GM04503 (cell line): ENCODE data around the gene ACSL1.
A peak's percentile ranks its signal among the peaks of the same experiment; 100 is the strongest.

ENCODE experiments used
- DNase-seq: peaks from one replicate; pipeline ENCODE4 v3.0.0-alpha.2; 2012; ENCODE audit warnings: low read depth

The ACSL1 gene

GRCh38 chr4:184810720-184811119 is 15.0 kb downstream of the ACSL1 start:
- DNase-seq = no peak

- DNase-seq = no peak
These were observed 17.1 kb downstream of the ACSL1 start for GRCh38 chr4:184808713-184809050.

GRCh38 chr4:184807797-184808712 is 17.7 kb downstream of the ACSL1 start:
- DNase-seq = no peak

DNA sequence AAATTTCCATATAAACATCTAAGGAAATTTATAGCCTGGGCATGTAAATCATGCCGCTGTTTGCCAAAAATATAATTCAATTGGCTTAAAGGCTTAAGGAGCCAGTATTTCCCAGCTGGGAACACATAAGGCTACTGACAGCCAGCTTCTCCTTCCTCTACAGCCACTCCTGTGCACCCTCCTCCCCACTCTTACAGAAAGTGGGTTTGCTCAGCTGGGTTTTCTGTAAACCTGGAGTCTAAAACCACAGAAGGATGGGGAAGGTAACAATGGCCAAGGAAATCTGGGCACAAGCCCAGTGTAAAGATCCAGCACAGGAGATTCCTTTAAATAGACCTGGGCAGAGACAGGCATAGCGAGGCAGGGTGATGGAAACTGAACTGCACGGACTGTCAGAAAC is 18.5 kb downstream of the ACSL1 start:
- DNase-seq = no peak

- DNase-seq = no peak
These were observed 19.1 kb downstream of the ACSL1 start for GRCh38 chr4:184806711-184807110.

- DNase-seq = no peak
These were observed 19.6 kb downstream of the ACSL1 start for GRCh38 chr4:184806229-184806550.

DNA sequence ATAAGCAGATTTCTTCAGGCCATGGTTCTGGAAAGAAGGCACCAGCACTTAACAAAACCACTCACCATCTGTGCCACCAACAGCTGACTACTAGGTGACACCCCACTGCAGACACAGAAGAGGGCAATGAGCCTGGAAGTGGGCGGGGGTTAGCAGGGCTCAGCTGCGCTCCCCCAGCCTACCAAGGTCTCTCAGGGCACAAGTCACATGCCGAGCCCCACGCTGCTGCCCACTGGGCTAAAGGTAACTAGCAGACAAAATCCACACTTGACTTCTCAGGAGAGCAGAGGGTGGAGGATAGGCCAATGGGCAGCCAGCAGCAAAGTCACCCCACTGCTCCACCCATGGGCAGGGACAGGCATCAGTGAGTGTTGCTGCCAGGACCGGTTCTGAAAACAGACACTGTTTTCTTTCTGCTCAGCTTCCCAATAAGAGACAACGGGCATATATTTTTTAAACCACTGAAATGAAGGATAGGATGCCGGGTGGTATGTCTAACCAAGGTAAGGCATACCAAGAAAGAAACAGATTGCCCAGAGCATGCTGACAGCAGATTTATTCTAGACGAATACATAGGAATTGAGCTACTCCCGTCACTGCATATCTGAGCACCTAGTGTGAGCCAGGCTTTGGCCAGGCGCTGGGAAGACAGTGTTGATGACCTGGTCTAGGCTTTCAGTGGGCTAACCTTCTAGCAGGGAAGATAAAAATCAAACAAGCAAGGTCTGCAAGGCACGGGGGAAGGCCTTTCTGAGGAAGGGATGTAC is 20.1 kb downstream of the ACSL1 start:
- DNase-seq = no peak

- no peak for DNase-seq
These were observed 21.1 kb downstream of the ACSL1 start for GRCh38 chr4:184804621-184805020.

DNA sequence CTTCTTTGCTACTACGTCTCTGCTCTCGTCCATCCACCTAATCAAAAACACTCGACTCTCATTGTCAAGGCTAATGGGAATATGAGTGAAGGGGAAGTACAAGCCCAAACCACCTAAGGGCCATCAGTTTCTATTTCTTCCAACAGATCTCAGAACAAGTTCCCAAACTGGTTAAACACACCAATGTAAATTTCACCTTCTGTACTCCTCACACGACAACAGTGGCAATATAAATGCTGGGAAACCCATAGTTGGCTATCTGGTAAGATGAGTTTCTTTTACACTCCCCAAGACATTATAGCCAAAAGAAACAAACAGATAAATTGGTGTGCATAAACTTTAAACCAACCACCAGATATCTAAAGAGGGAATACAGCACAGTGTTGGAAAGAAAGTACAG is 21.9 kb downstream of the ACSL1 start:
- DNase-seq = no peak

- DNase-seq = no peak
These were observed 22.6 kb downstream of the ACSL1 start for GRCh38 chr4:184803133-184803532.

DNA sequence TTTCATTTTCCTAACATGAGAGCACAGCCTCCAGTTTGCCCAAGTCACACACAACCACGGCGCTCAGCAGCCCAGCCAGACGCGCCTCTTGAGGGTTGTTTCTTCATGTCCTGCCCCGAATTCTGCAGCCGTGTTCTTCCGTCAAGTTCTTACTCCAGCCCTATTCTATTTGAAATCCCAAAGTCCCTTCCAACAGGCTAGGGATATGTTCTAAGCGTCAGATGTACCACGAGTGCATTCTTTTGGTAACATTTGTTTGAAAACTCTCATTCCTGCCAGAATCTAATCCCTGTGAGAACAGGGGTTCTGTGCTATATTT is 23.1 kb downstream of the ACSL1 start:
- DNase-seq = no peak

DNA sequence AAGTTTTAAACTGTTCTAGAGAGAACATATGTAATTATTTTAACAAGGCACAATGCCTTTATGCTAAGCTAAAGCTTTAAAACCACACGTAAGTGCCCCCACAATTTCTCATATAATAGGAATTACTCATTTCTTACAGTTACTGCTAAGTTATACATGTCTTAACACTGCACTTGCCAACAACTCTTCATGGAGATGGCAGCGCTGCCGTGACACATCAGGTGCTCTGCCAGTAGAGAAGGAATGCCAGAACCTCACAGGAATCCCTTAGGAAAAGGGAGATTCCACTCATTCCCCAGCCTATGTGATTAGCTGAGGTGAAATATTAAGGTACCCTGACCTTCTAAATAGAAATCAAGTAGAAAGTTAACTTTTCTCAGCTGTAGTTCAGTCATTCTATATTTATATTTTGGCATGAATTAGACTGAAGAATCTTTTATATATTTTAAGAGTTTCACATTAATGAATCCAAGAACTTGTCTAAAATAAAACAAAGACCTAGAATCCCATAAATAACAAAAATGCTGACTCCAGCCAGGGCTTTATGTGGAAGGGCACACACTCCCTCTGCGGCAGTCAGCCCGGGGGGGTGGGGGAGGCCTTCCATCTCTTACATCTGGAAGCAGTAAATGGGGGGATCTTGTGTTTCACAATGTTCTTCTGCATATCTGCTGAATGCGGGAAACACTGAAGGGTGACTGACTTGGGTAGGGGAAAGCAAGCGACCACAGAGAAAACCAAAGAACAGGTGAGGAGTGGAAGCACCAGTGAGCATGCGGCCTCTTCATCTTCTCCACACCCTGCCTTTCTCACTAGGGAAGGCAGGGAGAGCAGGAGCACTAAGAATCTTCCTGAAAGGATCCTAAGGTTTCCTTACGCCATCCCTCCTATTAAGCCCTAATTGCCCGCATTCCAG is 23.7 kb downstream of the ACSL1 start:
- DNase-seq = no peak

GRCh38 chr4:184798504-184798903 is 27.3 kb downstream of the ACSL1 start:
- no peak for DNase-seq

DNA sequence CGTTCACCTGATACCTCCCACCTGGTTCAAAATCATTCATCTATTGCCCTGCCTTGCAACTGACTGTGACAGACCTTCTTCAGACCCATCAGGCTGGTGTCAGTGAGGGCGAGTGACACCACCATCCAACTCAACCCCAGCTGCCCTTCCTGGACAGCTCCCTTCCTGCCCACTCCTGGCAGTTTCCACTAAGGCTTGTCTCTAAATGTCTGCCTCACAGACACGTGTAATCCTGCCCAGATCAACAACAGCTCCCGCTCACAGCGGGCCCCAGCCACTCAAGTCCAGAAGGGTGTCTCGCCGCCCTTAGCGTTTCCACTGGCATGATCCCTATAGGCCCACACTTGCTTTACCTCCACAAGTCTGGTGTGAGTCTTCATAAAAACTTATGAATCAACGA is 28.9 kb downstream of the ACSL1 start:
- no peak for DNase-seq

DNA sequence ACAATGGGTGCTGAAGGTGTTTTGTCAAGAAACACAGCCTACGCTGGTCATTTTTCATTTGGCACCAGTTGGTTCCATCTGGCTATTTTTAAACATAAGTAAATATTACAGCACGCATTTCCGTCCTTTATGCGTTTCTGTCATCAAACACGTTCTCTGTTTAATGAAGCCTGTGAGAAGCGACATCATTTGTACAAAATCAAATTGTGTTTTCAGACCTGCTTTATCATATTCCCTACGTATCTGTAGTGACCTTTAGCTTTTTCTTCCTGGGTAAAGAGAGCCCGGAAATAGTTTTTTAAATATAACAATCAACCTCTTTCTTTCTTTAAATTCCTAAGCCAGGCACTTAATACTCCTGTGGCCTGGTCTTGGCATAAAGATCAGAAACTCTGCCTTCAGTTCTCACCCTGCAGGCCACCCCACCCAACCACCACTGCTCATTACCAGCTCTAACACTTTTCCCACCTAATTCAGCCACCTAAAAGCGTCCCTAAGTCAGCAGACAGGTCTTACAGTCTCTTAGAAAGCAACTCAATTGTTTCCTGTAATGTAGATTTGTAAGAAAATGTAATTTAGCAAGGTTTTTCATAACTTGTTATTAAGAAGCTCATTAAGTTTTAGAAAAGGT is 30.4 kb downstream of the ACSL1 start:
- no peak for DNase-seq

GRCh38 chr4:184794470-184794869 is 31.3 kb downstream of the ACSL1 start:
- no peak for DNase-seq

GRCh38 chr4:184793735-184794355 is 31.9 kb downstream of the ACSL1 start:
- no peak for DNase-seq

DNA sequence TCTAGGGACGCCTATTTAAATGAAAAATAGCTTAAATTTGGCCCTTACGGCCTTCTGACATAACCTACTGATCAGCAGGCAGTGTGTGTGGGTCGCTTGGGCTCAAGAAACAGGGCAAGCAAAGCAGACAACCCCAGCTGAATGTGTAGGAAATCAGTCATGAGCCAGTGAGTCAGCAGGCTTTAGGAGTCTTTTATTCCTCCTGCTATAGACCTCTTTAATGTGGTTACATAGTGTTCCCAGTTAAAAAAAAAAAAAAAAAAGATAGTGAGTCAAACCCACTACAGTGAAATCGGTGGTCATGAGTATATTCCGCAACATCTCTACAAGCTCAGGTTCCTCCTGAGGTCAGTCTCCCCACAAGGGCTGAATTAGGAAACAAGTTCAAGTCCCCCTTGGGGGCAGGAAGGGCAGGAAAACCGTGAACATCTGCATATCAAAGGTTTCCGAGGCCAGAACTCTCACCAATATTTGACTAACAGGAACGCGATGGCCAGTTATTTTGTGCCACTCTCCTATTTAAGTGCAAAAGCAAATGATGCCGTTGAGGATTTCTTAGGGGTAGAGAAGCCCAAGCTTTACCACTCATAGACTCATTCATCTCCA is 32.7 kb downstream of the ACSL1 start:
- peak; percentile 47 for DNase-seq

- DNase-seq = no peak
These were observed 33.4 kb downstream of the ACSL1 start for GRCh38 chr4:184792334-184792733.

DNA sequence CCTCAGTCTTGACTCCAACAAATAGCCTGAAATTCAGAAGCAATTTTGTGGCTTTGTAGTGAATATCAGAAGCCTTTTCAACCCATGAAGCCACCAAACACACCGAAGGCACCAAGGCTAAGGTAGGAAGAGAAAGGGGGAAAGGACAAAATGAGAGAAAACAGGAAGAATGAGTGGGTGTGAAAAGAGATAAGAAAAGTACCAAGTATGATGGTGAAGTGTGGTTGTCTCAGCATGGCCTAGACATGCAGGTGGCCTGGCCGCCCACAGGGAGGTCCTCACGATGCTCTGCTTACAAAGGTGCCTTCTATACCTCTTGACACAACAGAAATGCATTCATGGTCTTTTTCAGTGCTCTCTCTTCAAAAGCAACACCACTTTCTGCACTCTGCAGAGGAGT is 34.9 kb downstream of the ACSL1 start:
- no peak for DNase-seq

GRCh38 chr4:184787766-184788503 is 37.8 kb downstream of the ACSL1 start:
- no peak for DNase-seq
